A204.1 (cell line): ENCODE data around the gene BDKRB1.

Experiments
- FAIRE-seq: peaks from 2 replicates; lab custom pipeline; 2012; peaks lifted over from hg19 to GRCh38; lab: Jason Lieb, UNC

BDKRB1 gene

GRCh38 chr14:96281486-96281885 is 25.5 kb downstream of the BDKRB1 start:
- no peak for FAIRE-seq

GRCh38 chr14:96284008-96284407 is 28.0 kb downstream of the BDKRB1 start:
- no peak for FAIRE-seq

GRCh38 chr14:96284430-96284829 is 28.4 kb downstream of the BDKRB1 start:
- FAIRE-seq, result no peak

- no peak for FAIRE-seq
Observed at GRCh38 chr14:96285667-96286066, 29.7 kb downstream of the BDKRB1 start.

DNA sequence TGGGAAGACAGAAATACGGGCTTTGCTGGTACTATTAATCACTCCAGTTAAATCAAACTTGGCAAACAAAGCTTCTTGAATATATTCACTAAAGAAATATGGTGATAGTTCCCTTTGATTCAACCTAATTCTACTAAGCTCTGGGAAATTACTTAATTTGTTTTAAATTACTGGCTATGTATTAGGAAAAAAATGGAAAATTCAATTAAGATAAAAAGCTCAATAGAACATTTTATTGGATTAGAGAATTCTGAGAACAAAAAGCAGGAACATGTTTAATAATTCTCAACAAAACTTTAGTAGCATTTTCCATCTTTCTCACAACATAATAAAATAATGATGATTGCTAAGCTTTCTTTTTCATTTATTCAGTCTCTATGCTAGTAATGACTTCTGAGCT is 30.2 kb downstream of the BDKRB1 start:
- FAIRE-seq, result no peak

- FAIRE-seq, result no peak
Observed at GRCh38 chr14:96287856-96288255, 31.8 kb downstream of the BDKRB1 start.

DNA sequence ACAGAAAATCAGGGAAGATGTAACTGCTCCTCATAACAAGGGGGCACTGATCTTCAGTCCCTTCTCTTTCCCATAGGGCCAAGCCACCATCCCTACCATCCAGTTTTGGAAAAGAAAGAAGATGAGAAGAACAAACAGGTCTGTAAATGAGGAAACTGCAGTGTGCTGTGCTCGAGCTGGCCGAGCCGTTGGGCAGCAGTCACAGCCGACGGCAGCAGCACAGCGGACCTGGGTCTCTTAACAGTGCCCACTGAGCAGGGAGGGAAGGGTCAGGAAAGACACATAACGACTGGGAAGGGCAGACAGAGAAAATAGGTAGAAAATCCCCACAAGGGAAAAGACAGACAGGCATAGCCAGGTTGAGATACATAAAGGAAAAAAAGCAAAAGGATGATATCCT is 38.2 kb downstream of the BDKRB1 start:
- FAIRE-seq, result no peak

DNA sequence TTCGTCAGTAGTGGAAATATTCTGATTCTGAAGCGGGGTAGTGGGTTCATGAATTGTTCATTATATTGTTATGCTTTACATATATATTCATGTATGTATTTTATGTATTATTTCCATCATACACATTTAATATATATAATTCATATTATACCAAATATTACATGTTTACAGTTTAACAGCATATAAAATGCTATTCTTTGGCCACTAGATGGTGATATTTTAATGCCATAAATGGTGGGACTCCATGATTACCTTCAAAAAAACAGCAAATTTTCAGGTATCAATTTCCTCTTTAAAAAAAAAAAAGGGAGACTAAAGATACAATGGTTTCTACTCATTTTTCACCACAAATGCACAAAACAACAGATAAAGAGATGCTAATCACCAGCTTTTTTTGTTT is 41.0 kb downstream of the BDKRB1 start:
- FAIRE-seq, result peak; percentile 97

GRCh38 chr14:96297997-96298515 is 42.0 kb downstream of the BDKRB1 start:
- FAIRE-seq, result no peak

DNA sequence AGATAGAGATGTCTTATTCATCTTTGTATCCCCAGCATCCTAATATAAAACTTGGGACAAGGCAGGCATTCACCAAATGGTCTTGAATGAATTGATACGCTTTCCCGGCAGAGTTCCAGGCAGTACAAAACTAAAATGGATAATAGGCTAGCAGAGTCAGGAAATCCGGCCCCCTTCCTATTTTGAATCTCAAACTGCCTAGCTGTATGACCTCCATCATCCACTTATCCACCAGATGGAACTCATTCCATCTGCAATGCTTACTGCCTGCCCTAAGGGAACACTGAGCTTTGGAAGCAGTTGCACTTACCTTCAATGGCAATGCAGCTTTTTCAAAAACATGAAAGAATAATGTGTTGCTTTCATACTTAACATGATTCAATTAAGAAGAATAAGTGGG is 43.4 kb downstream of the BDKRB1 start:
- FAIRE-seq, result no peak

DNA sequence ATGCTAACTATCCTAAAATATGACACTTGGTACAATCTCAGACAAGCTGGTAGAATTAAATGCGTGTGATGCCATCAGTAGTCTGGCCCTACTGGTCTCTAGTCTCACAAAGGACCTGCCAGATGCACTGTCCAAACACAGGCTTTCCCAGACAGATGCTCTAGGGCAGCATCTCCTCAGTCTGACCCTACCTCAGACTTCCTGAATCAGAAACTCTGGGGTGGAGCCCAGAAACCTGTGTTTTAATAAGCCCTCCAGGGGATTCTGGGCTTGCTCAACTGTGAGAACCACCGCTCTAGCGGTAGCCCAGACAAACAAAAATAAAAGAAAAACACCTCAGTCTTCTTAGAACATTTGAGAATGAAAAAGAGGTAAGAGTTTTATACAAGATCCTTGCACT is 48.0 kb downstream of the BDKRB1 start:
- FAIRE-seq, result no peak

- FAIRE-seq, result no peak
Observed at GRCh38 chr14:96304956-96305355, 48.9 kb downstream of the BDKRB1 start.

- no peak for FAIRE-seq
Observed at GRCh38 chr14:96307434-96307833, 51.4 kb downstream of the BDKRB1 start.

DNA sequence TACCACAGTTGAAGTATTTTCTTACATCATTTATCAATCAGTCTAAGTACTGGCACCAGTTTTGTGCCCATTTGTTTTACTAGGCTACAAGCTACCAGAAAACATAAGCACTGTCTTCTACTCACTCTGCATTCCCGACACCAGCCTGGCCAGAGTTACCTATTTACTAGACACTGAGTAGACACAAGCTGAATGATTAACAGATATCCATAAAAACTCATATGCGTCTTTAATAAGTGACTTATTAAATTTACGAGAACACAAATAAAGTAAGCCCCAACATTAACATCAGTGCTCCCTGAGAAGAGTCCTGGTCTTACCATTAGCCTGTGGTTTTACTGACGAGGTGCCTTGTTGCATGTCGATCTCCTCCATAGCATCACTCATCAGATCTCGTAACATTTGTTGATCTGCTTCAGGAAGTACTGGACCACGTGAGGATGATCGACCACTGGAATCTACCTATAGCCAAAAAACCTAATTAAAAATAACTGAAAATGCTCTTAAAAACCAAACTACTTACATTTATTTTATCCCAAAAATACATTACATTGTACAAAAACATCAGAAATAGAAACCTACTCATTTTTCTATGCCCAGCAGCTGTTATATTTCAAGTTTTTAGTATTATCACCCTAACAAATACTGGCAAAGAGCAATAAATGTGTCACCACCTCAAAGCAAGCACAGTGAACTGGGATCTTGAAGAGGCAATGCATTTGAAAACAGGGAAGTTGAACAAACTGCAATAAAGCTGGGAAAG is 53.3 kb downstream of the BDKRB1 start:
- no peak for FAIRE-seq

DNA sequence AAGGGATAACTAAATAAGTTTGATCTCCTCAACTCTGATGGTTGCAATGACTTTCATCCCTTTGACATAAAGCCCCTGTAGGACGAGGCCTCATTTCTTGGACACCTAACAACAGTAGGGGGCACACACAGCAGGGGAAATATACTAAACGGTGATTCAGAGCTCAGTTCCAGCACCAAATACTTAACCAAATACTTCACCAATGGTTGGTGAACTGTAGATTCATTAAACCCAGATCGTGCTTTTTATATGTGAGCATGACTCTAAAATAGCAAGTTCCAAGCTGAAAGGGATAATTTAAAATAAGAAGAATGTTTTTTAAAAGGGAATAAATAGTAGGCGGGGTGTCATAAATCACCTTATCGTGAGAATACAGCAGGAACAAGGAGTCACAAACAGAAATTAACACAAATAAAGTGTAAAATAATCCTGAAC is 53.9 kb downstream of the BDKRB1 start:
- FAIRE-seq, result no peak

DNA sequence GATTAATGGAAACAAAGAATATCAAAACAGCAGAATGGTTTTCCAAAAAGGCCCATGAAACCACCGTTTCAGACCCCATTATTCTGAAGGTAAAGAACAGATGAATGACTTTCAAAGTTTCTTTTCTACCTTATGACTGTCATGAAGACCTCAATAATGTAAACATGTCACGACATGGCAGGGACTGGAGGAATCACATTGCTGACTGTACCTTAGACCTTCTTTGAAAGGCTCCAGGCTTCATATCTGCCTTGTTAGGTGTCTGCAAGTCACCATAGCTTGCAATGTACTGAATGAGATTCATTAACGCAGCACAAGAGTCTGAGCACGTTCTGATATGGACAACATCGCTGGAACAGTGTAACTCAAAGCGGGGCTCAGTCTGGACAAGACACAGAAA is 54.9 kb downstream of the BDKRB1 start:
- FAIRE-seq, result no peak
